Measurements from ENCODE around the gene ANAPC4. TPM values are rescaled to one million over a fixed set of nuclear protein-coding genes. Genes with fewer than 3 reads are reported as not detected.

The ANAPC4 gene
- total and polyA plus RNA-seq, 2 donors (not counting 3 experiments of a cell fraction or from before 2014, with no cell fraction given) = 7.6 to 32.1 TPM

GRCh38 chr4:25346913-25347312 is 30.1 kb upstream of the ANAPC4 start:
- Histone ChIP-seq H3K9me1 (replicated peaks; ENCODE audit: control insufficient read depth, extremely low read depth, insufficient read depth, low read length) (no peaks in the 10 kb centered on the region), H3K9ac (replicated peaks; ENCODE audit: extremely low read depth, insufficient read depth, low read length) (no peak overlapping the region), H3K79me2 (ENCODE audit: control insufficient read depth, insufficient read depth, low read length) (no peaks in the 10 kb centered on the region), H3K4me2 (ENCODE audit: insufficient read depth, low read length) (no peak overlapping the region), H3K36me3 (ENCODE audit: control insufficient read depth in 2 of 2, extremely low read depth in 1 of 2, insufficient read depth in 2 of 2, low read length in 2 of 2) (no peaks in the 10 kb centered on the region), H3K27me3 (ENCODE audit: control insufficient read depth in 2 of 2, insufficient read depth in 2 of 2, low read length in 2 of 2) (no peaks in the 10 kb centered on the region), H3K4me3 (replicated peaks in 1 of 3; ENCODE audit: insufficient read depth in 1 of 3, low read depth in 1 of 3, low read length in 3 of 3) (no peak overlapping the region), H3K27ac (ENCODE audit: insufficient read depth, low read depth, low read length) (no peak overlapping the region), H2AFZ (ENCODE audit: low read depth, low read length) (no peak overlapping the region), H3K9me3 (replicated peaks; ENCODE audit: control insufficient read depth, insufficient read depth, low read length) (no peaks in the 10 kb centered on the region), H3K4me1 (ENCODE audit: control insufficient read depth, extremely low read depth, insufficient read depth, low read length) (peaks cover 4% of the 10 kb centered on the region), H4K20me1 (replicated peaks; ENCODE audit: control insufficient read depth, extremely low read depth, insufficient read depth, low read length) (no peaks in the 10 kb centered on the region)
- DNase-seq (ENCODE audit: low read depth, low spot score) (no peak), FAIRE-seq (no peak)
- dilution Hi-C loops (cut with MboI; ENCODE audit: extremely low pct_ligation_motif_present, low sequenced_read_pairs) = no loop called here
- TF ChIP-seq GATA2 (IDR thresholded peaks at IDR 0.05; ENCODE audit: insufficient read depth, insufficient read length, low read depth, low read length) (no peak), POLR2AphosphoS5 (IDR thresholded peaks at IDR 0.05; ENCODE audit: insufficient read depth, low read depth, low read length) (no peak), MAX (IDR thresholded peaks at IDR 0.05; ENCODE audit: insufficient read depth, insufficient read length) (no peak), FOS (IDR thresholded peaks at IDR 0.05; ENCODE audit: borderline replicate concordance, insufficient read depth, low read length) (no peak), POLR2A (IDR thresholded peaks at IDR 0.05; ENCODE audit: low read depth, low read length) (no peak), MYC (IDR thresholded peaks at IDR 0.05; ENCODE audit: low read depth, low read length) (no peak)
- ChIA-PET CTCF (interaction anchor here (0.9 to 1.2 kb wide), 2 partner anchors 20 to 35 kb away, joined by 3 read pairs; partner anchors contain the start of gene ZCCHC4), POLR2A (no interaction called here)
- BruUV-seq (replicated peaks) = no TSS peak
- intact Hi-C loops (cut with micrococcal nuclease) = no loop called here

GRCh38 chr4:25347473-25347872 is 29.6 kb upstream of the ANAPC4 start:
- FAIRE-seq = no peak
- H3K4me3 ChIP-seq (replicated peaks in 1 of 3; ENCODE audit: insufficient read depth in 1 of 3, low read depth in 1 of 3, low read length in 3 of 3) = no peak overlapping the region
- no peak overlapping the region for H3K9ac ChIP-seq (replicated peaks; ENCODE audit: extremely low read depth, insufficient read depth, low read length)
- H3K36me3 ChIP-seq (ENCODE audit: control insufficient read depth in 2 of 2, extremely low read depth in 1 of 2, insufficient read depth in 2 of 2, low read length in 2 of 2) = no peaks in the 10 kb centered on the region
- H3K9me1 ChIP-seq (replicated peaks; ENCODE audit: control insufficient read depth, extremely low read depth, insufficient read depth, low read length) = no peaks in the 10 kb centered on the region
- DNase-seq (ENCODE audit: low read depth, low spot score) = no peak
- H3K9me3 ChIP-seq (replicated peaks; ENCODE audit: control insufficient read depth, insufficient read depth, low read length) = no peaks in the 10 kb centered on the region
- no peaks in the 10 kb centered on the region for H4K20me1 ChIP-seq (replicated peaks; ENCODE audit: control insufficient read depth, extremely low read depth, insufficient read depth, low read length)
- intact Hi-C loops (cut with micrococcal nuclease) (no loop called here), dilution Hi-C loops (cut with MboI; ENCODE audit: extremely low pct_ligation_motif_present, low sequenced_read_pairs) (no loop called here)
- POLR2A ChIA-PET = no interaction called here
- no peak overlapping the region for H3K27ac ChIP-seq (ENCODE audit: insufficient read depth, low read depth, low read length)
- no peak overlapping the region for H2AFZ ChIP-seq (ENCODE audit: low read depth, low read length)
- no peak overlapping the region for H3K4me2 ChIP-seq (ENCODE audit: insufficient read depth, low read length)
- CTCF ChIA-PET = interaction anchor here (0.9 to 1.2 kb wide), 2 partner anchors 19 to 35 kb away, joined by 3 read pairs; partner anchors contain the start of gene ZCCHC4
- H3K79me2 ChIP-seq (ENCODE audit: control insufficient read depth, insufficient read depth, low read length) = no peaks in the 10 kb centered on the region
- H3K27me3 ChIP-seq (ENCODE audit: control insufficient read depth in 2 of 2, insufficient read depth in 2 of 2, low read length in 2 of 2) = no peaks in the 10 kb centered on the region
- H3K4me1 ChIP-seq (ENCODE audit: control insufficient read depth, extremely low read depth, insufficient read depth, low read length) = peaks cover 6% of the 10 kb centered on the region
- no TSS peak for BruUV-seq (replicated peaks)
- TF ChIP-seq CTCF (IDR thresholded peaks at IDR 0.05; ENCODE audit: extremely low read depth in 1 of 2, insufficient read depth in 1 of 2, low read depth in 1 of 2, low read length in 2 of 2) (no peak), POLR2A (IDR thresholded peaks at IDR 0.05; ENCODE audit: low read depth, low read length) (no peak), JUN (IDR thresholded peaks at IDR 0.05; ENCODE audit: borderline replicate concordance, insufficient read depth, insufficient read length, low read depth) (no peak), POLR2AphosphoS5 (IDR thresholded peaks at IDR 0.05; ENCODE audit: insufficient read depth, low read depth, low read length) (no peak), GATA2 (IDR thresholded peaks at IDR 0.05; ENCODE audit: insufficient read depth, insufficient read length, low read depth, low read length) (no peak), MAX (IDR thresholded peaks at IDR 0.05; ENCODE audit: insufficient read depth, insufficient read length) (no peak), MYC (IDR thresholded peaks at IDR 0.05; ENCODE audit: low read depth, low read length) (no peak), EZH2 (IDR thresholded peaks at IDR 0.05; ENCODE audit: borderline replicate concordance, low read depth, low read length, severe bottlenecking) (no peak), FOS (IDR thresholded peaks at IDR 0.05; ENCODE audit: borderline replicate concordance, insufficient read depth, low read length) (no peak)

Data from endothelial cell of umbilical vein (primary cell).